Fibroblast of lung (primary cell): ENCODE data around the gene MSL2.

Experiments used
- EZH2 ChIP-seq: IDR thresholded peaks from 2 replicates; pipeline ENCODE4 v1.5.1; 2012; ENCODE audit warnings: low read length, control low read depth, mild to moderate bottlenecking; ENCODE audit errors: missing control alignments
- TF ChIP-seq, protein P1 (sequence below), 2 donors: IDR thresholded peaks in 1 of 2; conservative IDR thresholded peaks in 1 of 2; 1 replicate in 1 of 2; 2 replicates in 1 of 2; pipeline ENCODE4 v1.5.1; 2011 to 2012; ENCODE audit warnings: low read length in 2 of 2, control low read depth in 1 of 2, inconsistent platforms in 1 of 2, low read depth in 1 of 2, mild to moderate bottlenecking in 1 of 2

- TF ChIP-seq, protein P1, sequence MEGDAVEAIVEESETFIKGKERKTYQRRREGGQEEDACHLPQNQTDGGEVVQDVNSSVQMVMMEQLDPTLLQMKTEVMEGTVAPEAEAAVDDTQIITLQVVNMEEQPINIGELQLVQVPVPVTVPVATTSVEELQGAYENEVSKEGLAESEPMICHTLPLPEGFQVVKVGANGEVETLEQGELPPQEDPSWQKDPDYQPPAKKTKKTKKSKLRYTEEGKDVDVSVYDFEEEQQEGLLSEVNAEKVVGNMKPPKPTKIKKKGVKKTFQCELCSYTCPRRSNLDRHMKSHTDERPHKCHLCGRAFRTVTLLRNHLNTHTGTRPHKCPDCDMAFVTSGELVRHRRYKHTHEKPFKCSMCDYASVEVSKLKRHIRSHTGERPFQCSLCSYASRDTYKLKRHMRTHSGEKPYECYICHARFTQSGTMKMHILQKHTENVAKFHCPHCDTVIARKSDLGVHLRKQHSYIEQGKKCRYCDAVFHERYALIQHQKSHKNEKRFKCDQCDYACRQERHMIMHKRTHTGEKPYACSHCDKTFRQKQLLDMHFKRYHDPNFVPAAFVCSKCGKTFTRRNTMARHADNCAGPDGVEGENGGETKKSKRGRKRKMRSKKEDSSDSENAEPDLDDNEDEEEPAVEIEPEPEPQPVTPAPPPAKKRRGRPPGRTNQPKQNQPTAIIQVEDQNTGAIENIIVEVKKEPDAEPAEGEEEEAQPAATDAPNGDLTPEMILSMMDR (conservative IDR thresholded peaks at IDR 0.05 in 1 of 2, IDR thresholded peaks at IDR 0.05 in 1 of 2; ENCODE audit: low read depth in 1 of 2, low read length in 2 of 2) = no peak
- TF ChIP-seq EZH2 = no peak
Observed at GRCh38 chr3:136197159-136197793, 1.1 kb upstream of the MSL2 start.
